ENCODE results near the gene BIN2.

BIN2 gene

GRCh38 chr12:51358496-51358895, 34.5 kb upstream of the BIN2 start:
- no peak overlapping the region for H3K4me3 ChIP-seq (ENCODE audit: severe bottlenecking)
- no peaks in the 10 kb centered on the region for H3K27me3 ChIP-seq (ENCODE audit: insufficient read depth, poor library complexity, severe bottlenecking)
- DNase-seq (ENCODE audit: low spot score) (no peak), ATAC-seq (ENCODE audit: low read depth) (no peak)
- no peaks in the 10 kb centered on the region for H3K9me3 ChIP-seq (ENCODE audit: severe bottlenecking)
- H3K27ac ChIP-seq (ENCODE audit: poor library complexity, severe bottlenecking): no peak overlapping the region
- H3K36me3 ChIP-seq (ENCODE audit: low read depth): peaks cover 27% of the 10 kb centered on the region
- TF ChIP-seq CTCF (IDR thresholded peaks at IDR 0.05; ENCODE audit: poor library complexity, severe bottlenecking): no peak
- H3K4me1 ChIP-seq (ENCODE audit: insufficient read depth, poor library complexity, severe bottlenecking): no peaks in the 10 kb centered on the region

- Histone ChIP-seq H3K4me3 (ENCODE audit: severe bottlenecking) (no peak overlapping the region), H3K27ac (ENCODE audit: poor library complexity, severe bottlenecking) (no peak overlapping the region), H3K4me1 (ENCODE audit: insufficient read depth, poor library complexity, severe bottlenecking) (no peaks in the 10 kb centered on the region), H3K27me3 (ENCODE audit: insufficient read depth, poor library complexity, severe bottlenecking) (no peaks in the 10 kb centered on the region), H3K9me3 (ENCODE audit: severe bottlenecking) (no peaks in the 10 kb centered on the region), H3K36me3 (ENCODE audit: low read depth) (peaks cover 21% of the 10 kb centered on the region)
- TF ChIP-seq CTCF (IDR thresholded peaks at IDR 0.05; ENCODE audit: poor library complexity, severe bottlenecking): no peak
- DNase-seq (ENCODE audit: low spot score): no peak
- ATAC-seq (ENCODE audit: low read depth): no peak
These were observed 33.5 kb upstream of the BIN2 start for GRCh38 chr12:51357374-51358047.

- Histone ChIP-seq H3K9me3 (ENCODE audit: severe bottlenecking) (no peaks in the 10 kb centered on the region), H3K36me3 (ENCODE audit: low read depth) (peaks cover 5% of the 10 kb centered on the region), H3K27me3 (ENCODE audit: insufficient read depth, poor library complexity, severe bottlenecking) (no peaks in the 10 kb centered on the region), H3K4me1 (ENCODE audit: insufficient read depth, poor library complexity, severe bottlenecking) (no peaks in the 10 kb centered on the region), H3K27ac (ENCODE audit: poor library complexity, severe bottlenecking) (no peak overlapping the region), H3K4me3 (ENCODE audit: severe bottlenecking) (no peak overlapping the region)
- peak; percentile 37 for TF ChIP-seq CTCF (IDR thresholded peaks at IDR 0.05; ENCODE audit: poor library complexity, severe bottlenecking)
- no peak for ATAC-seq (ENCODE audit: low read depth)
- DNase-seq (ENCODE audit: low spot score): no peak
These were observed 28.0 kb upstream of the BIN2 start for GRCh38 chr12:51351913-51352532.

- H3K4me1 ChIP-seq (ENCODE audit: insufficient read depth, poor library complexity, severe bottlenecking): no peaks in the 10 kb centered on the region
- no peak for ATAC-seq (ENCODE audit: low read depth)
- DNase-seq (ENCODE audit: low spot score): no peak
- TF ChIP-seq CTCF (IDR thresholded peaks at IDR 0.05; ENCODE audit: poor library complexity, severe bottlenecking): no peak
- H3K4me3 ChIP-seq (ENCODE audit: severe bottlenecking): no peak overlapping the region
- H3K9me3 ChIP-seq (ENCODE audit: severe bottlenecking): no peaks in the 10 kb centered on the region
- no peak overlapping the region for H3K27ac ChIP-seq (ENCODE audit: poor library complexity, severe bottlenecking)
- no peaks in the 10 kb centered on the region for H3K27me3 ChIP-seq (ENCODE audit: insufficient read depth, poor library complexity, severe bottlenecking)
- no peaks in the 10 kb centered on the region for H3K36me3 ChIP-seq (ENCODE audit: low read depth)
These were observed 25.1 kb upstream of the BIN2 start for GRCh38 chr12:51349026-51349425.

GRCh38 chr12:51348116-51348515, 24.1 kb upstream of the BIN2 start:
- DNase-seq (ENCODE audit: low spot score): no peak
- Histone ChIP-seq H3K27ac (ENCODE audit: poor library complexity, severe bottlenecking) (no peak overlapping the region), H3K4me3 (ENCODE audit: severe bottlenecking) (no peak overlapping the region), H3K36me3 (ENCODE audit: low read depth) (no peaks in the 10 kb centered on the region), H3K27me3 (ENCODE audit: insufficient read depth, poor library complexity, severe bottlenecking) (no peaks in the 10 kb centered on the region), H3K4me1 (ENCODE audit: insufficient read depth, poor library complexity, severe bottlenecking) (no peaks in the 10 kb centered on the region), H3K9me3 (ENCODE audit: severe bottlenecking) (no peaks in the 10 kb centered on the region)
- no peak for ATAC-seq (ENCODE audit: low read depth)
- TF ChIP-seq CTCF (IDR thresholded peaks at IDR 0.05; ENCODE audit: poor library complexity, severe bottlenecking): no peak
